ENCODE data around the gene C1orf174.

C1orf174 gene

DNA sequence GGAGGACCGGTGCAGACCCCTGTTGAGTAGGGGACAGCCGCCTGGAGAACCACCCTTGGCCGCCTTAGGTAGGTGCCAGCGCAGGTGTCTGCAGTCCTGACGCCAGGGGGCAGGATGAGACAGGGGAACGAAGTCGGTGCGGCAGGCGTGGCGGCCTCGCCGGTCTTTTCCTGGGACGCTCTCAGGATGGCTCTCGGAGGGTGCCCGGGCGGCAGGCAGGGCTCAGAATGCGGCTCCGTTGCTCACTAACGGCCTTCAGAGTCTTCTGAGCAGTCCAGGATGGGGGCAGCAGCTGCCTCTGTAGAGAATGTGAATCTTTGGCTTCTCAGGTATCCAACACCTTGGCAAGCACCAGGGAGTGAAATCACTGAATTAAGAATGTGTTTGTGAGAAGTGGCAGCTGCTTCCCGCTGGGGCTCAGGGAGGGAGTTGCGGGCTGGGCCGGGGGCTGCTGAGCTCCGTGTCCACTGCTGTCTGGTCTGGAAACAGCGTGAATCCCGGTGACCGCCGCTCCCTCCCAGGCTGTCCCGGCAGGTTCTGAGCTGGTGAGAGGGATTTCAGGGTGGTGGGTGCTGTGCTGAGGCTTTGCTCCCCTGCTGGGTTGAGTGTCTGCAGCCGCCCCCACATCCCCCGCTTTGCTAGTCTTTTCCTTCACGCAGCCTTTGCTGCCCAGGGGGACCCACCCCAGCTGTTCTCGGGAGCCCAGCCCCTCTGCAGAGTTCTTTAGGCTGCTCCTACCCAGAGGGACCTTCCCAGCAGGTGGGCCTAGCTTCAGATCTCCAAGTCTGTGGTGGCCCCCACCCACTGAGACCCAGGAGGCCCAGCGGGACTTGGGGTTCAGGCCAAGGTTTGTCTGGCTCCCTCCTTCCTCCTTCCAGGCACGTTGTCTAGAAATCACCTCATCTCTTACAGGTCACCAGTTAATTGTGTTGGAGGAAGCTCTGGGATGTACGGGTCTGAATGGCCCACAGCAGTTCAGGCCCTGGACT lies 11.1 kb upstream of the C1orf174 start:
- DNase-seq (ENCODE audit: extremely low read depth in 1 of 2, low read depth in 1 of 2) = peak; percentile 30 to 54

GRCh38 chr1:3910049-3910731 lies 10.1 kb upstream of the C1orf174 start:
- no peak for DNase-seq (ENCODE audit: extremely low read depth in 1 of 2, low read depth in 1 of 2)

GRCh38 chr1:3909615-3910014 lies 9.5 kb upstream of the C1orf174 start:
- DNase-seq (ENCODE audit: extremely low read depth in 1 of 2, low read depth in 1 of 2) = no peak

DNA sequence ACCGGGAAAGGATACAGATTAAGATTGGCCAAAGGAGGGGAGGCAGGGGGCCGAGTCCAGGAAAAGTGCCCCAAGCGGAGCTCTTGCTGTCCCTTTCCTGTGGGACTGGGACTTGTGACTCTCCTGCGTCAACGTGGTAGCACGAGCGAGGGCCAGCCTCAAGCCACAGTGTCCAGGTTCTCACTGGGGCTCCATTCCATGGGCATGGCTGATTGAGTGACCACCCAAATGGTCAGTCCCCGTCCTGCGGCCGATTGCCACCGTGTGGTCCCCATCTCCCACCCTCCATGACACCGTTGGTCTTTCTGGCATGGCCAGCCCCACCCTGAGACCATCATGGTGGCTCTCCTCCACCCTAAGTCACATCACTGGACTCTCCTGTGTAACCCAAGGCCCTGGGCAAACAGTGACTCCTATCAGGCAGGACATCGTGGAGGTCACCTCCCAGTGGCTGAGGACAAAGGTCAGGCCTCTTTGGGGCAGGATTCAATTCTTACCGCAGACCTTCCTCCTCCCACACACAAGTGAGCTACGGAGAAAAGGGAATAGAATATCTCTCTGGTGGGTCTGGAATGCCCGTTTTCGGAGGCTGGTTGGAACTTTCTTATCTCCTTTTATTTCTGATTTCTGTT lies 8.9 kb upstream of the C1orf174 start:
- DNase-seq (ENCODE audit: extremely low read depth in 1 of 2, low read depth in 1 of 2) = no peak

GRCh38 chr1:3907621-3908165 lies 7.6 kb upstream of the C1orf174 start:
- no peak for DNase-seq (ENCODE audit: extremely low read depth in 1 of 2, low read depth in 1 of 2)

DNA sequence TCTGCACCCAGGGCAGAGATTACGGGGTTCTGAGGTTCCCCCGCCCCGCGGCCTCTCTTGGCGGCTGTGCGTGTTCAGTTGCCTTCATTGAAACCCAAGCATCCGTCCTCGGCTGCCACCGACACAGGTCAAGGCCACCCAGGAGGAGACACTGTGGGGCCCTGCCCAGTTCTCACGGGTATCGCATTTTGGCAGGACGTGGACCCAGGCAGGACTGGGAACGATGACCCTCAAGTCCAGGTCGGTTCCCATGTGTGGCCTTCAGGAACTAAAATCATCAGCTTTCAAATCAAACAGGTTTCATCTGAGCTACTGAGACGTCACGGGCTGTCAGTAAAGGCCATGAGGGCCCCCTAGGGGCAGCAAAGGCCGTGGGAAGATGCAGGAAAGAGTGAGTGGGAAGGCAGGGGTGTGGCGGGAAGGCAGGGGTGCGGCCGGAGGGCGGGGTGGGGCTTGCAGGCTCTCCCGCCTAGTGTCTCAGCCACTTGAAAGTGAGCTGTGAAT lies 7.0 kb upstream of the C1orf174 start:
- DNase-seq (ENCODE audit: extremely low read depth in 1 of 2, low read depth in 1 of 2) = peak in 1 of 2 donors; percentile 29

DNA sequence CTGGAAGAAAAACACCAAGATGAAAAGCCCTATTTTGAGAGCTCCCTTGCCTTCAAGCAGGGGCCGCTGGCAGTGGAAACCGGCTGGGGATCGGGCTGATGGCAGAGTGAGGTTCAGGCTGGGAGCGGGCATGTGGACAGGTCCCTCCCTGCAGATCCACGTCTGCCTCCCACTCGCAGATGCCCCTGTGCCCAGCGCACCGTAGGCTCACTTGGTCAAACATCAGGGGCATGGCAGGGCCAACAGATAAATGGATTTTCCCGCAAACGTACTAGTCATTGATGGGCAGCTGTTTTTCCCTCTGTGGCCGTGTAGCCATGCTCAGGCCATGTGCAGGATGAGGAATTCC lies 6.6 kb upstream of the C1orf174 start:
- no peak for DNase-seq (ENCODE audit: extremely low read depth in 1 of 2, low read depth in 1 of 2)

DNA sequence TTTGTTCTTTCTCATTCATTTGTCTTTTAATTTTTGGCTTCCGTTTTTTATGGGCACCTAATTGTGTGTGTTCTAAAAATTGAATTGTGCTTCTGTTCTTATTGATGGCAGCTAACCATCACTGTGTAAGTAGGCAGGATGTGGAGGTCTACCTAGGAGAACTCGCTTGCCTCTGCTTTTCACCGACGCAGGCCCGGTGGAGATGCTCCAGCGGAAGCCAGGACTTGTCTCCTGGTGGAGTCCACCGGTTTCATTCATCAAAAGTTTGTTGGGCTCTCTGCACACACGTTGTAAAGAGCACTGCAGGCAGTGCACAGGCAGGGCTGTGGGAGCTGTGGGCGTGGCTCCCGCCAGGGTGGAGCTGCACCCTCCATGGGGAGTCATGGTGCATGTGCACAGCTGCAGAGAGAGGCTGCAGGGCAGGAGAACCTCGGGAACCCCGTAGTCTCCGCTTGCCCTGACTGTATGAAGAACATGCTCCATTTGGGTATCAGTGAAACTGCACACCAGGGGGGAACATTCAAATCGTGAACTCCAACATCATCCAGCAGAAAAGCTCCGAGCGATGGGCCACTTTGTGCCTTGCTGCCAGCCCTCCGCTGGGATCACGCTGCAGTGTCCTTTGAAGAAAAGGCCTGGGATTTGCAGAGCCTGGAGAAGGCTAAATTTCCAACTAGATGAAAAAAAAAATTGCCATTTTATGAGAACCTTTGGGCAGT lies 6.0 kb upstream of the C1orf174 start:
- DNase-seq (ENCODE audit: extremely low read depth in 1 of 2, low read depth in 1 of 2) = no peak

- no peak for DNase-seq (ENCODE audit: extremely low read depth in 1 of 2, low read depth in 1 of 2)
Measured at GRCh38 chr1:3905266-3905952, 5.3 kb upstream of the C1orf174 start.

DNA sequence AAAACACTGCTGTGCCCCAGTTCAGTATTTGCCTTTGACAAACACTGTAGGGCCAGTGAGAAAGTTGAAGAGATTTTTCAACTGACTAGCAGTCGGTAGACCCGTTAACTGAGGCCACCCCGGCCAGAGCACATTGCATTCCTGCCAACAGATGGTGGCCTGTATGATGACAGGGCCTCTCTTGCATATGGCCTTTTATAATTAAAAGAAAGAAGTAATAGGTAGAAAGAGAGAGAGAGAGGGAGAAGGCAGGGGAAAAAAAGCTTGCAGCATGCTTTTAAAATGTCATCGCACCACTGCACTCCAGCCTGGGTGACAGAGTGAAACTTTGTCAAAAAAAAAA lies 4.7 kb upstream of the C1orf174 start:
- no peak for DNase-seq (ENCODE audit: extremely low read depth in 1 of 2, low read depth in 1 of 2)

DNA sequence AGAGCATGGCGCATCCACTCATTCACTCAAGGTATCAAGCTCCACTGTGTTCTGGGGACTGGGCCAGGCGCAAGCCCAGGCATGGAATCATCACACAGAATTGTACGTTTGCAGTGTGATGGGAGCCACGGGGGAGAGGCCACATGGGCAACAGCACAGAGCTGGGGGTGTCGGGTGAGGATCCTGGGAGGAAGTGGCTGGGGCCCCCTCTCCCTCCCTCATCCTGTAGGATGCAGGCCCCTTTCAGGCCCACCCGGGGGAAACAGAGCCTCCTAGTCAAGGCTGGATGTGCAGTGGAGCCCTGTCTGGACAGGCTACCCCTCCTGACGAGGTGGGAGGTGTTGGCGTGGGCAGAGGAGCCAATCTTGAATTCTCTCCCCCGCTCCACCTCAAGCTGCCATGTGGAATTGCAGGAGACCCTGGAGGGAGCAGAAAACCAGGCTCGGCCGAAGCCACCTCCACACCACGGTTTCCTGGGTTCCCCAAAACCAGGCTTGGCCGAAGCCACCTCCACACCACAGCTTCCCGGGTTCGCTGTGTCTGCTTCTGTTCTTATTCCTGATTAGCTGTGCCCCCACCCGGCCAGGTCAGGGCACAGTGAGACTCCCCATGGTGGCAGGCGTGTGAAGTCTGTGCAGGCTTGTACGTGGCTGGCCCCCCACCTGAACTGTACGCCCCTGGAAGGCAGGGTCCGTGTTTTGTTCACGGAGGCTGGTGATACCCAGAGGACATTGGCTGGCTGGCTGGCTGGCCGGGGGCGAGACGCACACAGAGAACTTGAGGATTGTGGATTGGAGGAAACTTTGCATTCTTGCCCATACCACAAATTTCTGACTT lies 4.2 kb upstream of the C1orf174 start:
- no peak for DNase-seq (ENCODE audit: extremely low read depth in 1 of 2, low read depth in 1 of 2)

GRCh38 chr1:3903141-3904005 lies 3.3 kb upstream of the C1orf174 start:
- DNase-seq (ENCODE audit: extremely low read depth in 1 of 2, low read depth in 1 of 2) = no peak

DNA sequence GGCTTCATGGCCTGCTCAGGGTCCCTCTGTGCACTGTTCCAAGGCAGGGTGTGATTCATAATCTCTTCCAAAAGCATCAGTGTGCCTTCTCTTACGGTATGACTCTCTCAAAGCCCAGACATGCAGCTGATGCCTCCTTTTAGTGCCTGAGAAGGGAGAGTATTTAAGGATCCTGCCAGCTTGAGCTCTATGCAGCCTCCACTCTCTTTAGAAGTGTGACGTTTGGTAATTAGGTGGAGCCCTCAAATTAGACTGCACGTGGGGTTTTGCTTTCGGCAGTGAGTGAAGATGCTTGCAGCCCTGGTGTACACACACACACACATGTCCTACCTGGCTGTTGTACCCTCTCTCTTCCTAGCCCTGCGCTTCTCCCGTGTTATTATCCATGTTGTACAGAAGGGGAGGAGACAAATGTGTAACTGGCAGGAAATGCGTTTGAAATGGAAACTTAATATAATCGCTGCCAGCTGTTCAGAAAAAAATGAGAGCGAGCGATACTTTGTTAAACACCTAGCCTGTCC lies 2.6 kb upstream of the C1orf174 start:
- DNase-seq (ENCODE audit: extremely low read depth in 1 of 2, low read depth in 1 of 2) = no peak

GRCh38 chr1:3902111-3902511 lies 2.0 kb upstream of the C1orf174 start:
- DNase-seq (ENCODE audit: extremely low read depth in 1 of 2, low read depth in 1 of 2) = no peak

GRCh38 chr1:3900969-3901529 lies 977 bp upstream of the C1orf174 start:
- DNase-seq (ENCODE audit: extremely low read depth in 1 of 2, low read depth in 1 of 2) = peak; percentile 78 to 87

DNA sequence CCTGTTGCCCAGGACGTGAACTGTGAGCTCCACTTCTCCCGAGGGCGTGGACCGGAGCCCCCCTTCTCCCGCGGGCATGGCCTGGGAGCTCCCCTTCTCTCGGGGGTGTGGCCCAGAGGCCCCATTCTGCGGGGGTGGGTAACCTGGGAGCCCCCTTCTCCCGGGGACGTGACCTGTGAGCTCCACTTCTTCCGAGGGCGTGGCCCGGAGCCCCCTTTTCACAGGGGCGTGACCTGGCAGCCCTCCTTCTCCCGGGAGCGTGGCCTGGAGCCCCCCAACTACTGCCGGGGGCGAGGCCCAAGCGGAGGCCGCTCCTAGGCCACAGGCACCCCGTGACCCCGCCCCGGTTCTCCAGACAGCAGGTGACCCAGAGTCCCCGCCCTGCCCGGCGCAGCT lies 320 bp downstream of the C1orf174 start:
- DNase-seq (ENCODE audit: extremely low read depth in 1 of 2, low read depth in 1 of 2) = peak in 1 of 2 donors; percentile 35

GRCh38 chr1:3898994-3899753 lies 898 bp downstream of the C1orf174 start:
- no peak for DNase-seq (ENCODE audit: extremely low read depth in 1 of 2, low read depth in 1 of 2)
